ENCODE results near the gene SMYD3. TPM values are rescaled to one million over a fixed set of nuclear protein-coding genes. Genes with fewer than 3 reads are reported as not detected.

The SMYD3 gene
- total and polyA plus RNA-seq, 2 donors (not counting 3 experiments of a cell fraction or from before 2014, with no cell fraction given) = 16.0 to 32.1 TPM

DNA sequence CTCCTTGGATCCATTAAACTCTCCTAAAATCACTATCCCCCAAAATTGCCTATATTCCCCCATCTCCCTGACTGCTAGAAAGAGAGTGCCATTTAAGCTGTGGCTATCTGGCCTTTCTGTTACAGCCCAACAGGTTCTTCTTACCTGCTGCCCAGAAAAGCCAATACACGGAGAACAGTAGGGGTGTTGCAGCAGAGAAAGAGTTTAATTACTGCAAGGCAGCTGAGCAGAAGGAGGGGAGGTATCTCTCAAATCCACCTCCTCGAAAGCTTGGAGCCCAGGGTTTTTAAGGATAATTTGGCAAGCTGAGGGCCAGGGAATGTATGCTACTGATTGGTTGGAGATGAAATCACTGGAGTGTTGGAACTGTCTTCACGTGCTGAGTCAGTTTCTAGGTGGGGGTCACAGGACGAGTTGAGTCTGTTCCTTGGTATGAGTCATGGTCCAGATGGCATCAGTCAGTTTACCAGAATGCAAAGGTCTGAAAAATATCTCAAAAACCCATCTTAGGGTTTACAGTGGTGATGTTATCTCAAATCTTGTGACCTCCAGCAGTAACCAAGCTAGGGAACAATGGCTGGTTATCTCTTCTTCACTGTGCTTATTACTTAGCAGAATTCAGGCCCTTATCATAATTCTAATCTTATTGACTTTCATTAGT lies 89.8 kb downstream of the SMYD3 start:
- dilution Hi-C loops (cut with MboI; ENCODE audit: extremely low pct_ligation_motif_present, low sequenced_read_pairs) = no loop called here
- Histone ChIP-seq H3K4me2 (ENCODE audit: insufficient read depth, low read length) (no peak overlapping the region), H3K4me1 (ENCODE audit: control insufficient read depth, extremely low read depth, insufficient read depth, low read length) (no peaks in the 10 kb centered on the region), H3K27ac (ENCODE audit: insufficient read depth, low read depth, low read length) (no peak overlapping the region), H3K9ac (replicated peaks; ENCODE audit: extremely low read depth, insufficient read depth, low read length) (no peak overlapping the region), H3K79me2 (ENCODE audit: control insufficient read depth, insufficient read depth, low read length) (no peaks in the 10 kb centered on the region), H3K27me3 (ENCODE audit: control insufficient read depth in 2 of 2, insufficient read depth in 2 of 2, low read length in 2 of 2) (no peaks in the 10 kb centered on the region), H2AFZ (ENCODE audit: low read depth, low read length) (no peak overlapping the region), H3K4me3 (replicated peaks in 1 of 3; ENCODE audit: insufficient read depth in 1 of 3, low read depth in 1 of 3, low read length in 3 of 3) (no peak overlapping the region), H3K36me3 (ENCODE audit: control insufficient read depth in 2 of 2, extremely low read depth in 1 of 2, insufficient read depth in 2 of 2, low read length in 2 of 2) (no peaks in the 10 kb centered on the region), H3K9me1 (replicated peaks; ENCODE audit: control insufficient read depth, extremely low read depth, insufficient read depth, low read length) (no peaks in the 10 kb centered on the region), H3K9me3 (replicated peaks; ENCODE audit: control insufficient read depth, insufficient read depth, low read length) (no peaks in the 10 kb centered on the region), H4K20me1 (replicated peaks; ENCODE audit: control insufficient read depth, extremely low read depth, insufficient read depth, low read length) (peaks cover 3% of the 10 kb centered on the region)
- ChIA-PET POLR2A (no interaction called here), CTCF (no interaction called here)
- intact Hi-C loops (cut with micrococcal nuclease) = no loop called here
- DNase-seq (ENCODE audit: low read depth, low spot score) = peak; percentile 23
- no TSS peak for BruUV-seq (replicated peaks)
- no peak for FAIRE-seq
- TF ChIP-seq GATA2 (IDR thresholded peaks at IDR 0.05; ENCODE audit: insufficient read depth, insufficient read length, low read depth, low read length) = peak; percentile 67
- peak; percentile 36 for TF ChIP-seq FOS (IDR thresholded peaks at IDR 0.05; ENCODE audit: borderline replicate concordance, insufficient read depth, low read length)
- no peak for TF ChIP-seq JUN (IDR thresholded peaks at IDR 0.05; ENCODE audit: borderline replicate concordance, insufficient read depth, insufficient read length, low read depth)
- TF ChIP-seq, protein P1, sequence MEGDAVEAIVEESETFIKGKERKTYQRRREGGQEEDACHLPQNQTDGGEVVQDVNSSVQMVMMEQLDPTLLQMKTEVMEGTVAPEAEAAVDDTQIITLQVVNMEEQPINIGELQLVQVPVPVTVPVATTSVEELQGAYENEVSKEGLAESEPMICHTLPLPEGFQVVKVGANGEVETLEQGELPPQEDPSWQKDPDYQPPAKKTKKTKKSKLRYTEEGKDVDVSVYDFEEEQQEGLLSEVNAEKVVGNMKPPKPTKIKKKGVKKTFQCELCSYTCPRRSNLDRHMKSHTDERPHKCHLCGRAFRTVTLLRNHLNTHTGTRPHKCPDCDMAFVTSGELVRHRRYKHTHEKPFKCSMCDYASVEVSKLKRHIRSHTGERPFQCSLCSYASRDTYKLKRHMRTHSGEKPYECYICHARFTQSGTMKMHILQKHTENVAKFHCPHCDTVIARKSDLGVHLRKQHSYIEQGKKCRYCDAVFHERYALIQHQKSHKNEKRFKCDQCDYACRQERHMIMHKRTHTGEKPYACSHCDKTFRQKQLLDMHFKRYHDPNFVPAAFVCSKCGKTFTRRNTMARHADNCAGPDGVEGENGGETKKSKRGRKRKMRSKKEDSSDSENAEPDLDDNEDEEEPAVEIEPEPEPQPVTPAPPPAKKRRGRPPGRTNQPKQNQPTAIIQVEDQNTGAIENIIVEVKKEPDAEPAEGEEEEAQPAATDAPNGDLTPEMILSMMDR (IDR thresholded peaks at IDR 0.05; ENCODE audit: extremely low read depth in 1 of 2, insufficient read depth in 1 of 2, low read depth in 1 of 2, low read length in 2 of 2) = no peak
- TF ChIP-seq MYC (IDR thresholded peaks at IDR 0.05; ENCODE audit: low read depth, low read length) = no peak

DNA sequence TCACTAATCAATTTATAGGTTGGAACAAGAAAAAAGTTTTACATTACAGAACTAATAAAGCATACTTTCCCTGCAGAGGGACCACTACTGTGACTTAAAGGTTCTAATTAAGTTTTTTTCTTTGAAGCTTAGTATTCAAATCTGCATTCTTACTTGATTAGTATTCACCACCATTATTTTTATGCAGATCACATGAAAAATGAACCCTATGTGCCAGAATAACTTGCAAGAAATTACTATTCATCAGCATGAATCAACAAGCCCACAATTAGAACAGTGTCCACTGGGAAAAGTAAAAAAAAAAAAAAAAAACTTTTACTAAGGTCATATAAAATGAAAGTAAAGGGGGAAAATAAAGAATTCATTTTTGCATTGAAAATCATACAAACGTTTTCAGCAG lies 90.8 kb downstream of the SMYD3 start:
- H3K4me3 ChIP-seq (replicated peaks in 1 of 3; ENCODE audit: insufficient read depth in 1 of 3, low read depth in 1 of 3, low read length in 3 of 3) = no peak overlapping the region
- H3K79me2 ChIP-seq (ENCODE audit: control insufficient read depth, insufficient read depth, low read length) = no peaks in the 10 kb centered on the region
- H2AFZ ChIP-seq (ENCODE audit: low read depth, low read length) = no peak overlapping the region
- TF ChIP-seq MYC (IDR thresholded peaks at IDR 0.05; ENCODE audit: low read depth, low read length) (no peak), JUN (IDR thresholded peaks at IDR 0.05; ENCODE audit: borderline replicate concordance, insufficient read depth, insufficient read length, low read depth) (no peak), POLR2A (IDR thresholded peaks at IDR 0.05; ENCODE audit: low read depth, low read length) (no peak), POLR2AphosphoS5 (IDR thresholded peaks at IDR 0.05; ENCODE audit: insufficient read depth, low read depth, low read length) (no peak), FOS (IDR thresholded peaks at IDR 0.05; ENCODE audit: borderline replicate concordance, insufficient read depth, low read length) (no peak), EZH2 (IDR thresholded peaks at IDR 0.05; ENCODE audit: borderline replicate concordance, low read depth, low read length, severe bottlenecking) (no peak), GATA2 (IDR thresholded peaks at IDR 0.05; ENCODE audit: insufficient read depth, insufficient read length, low read depth, low read length) (no peak)
- TF ChIP-seq, protein P1 (IDR thresholded peaks at IDR 0.05; ENCODE audit: extremely low read depth in 1 of 2, insufficient read depth in 1 of 2, low read depth in 1 of 2, low read length in 2 of 2) = no peak
- TF ChIP-seq, protein P2, sequence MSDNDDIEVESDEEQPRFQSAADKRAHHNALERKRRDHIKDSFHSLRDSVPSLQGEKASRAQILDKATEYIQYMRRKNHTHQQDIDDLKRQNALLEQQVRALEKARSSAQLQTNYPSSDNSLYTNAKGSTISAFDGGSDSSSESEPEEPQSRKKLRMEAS (IDR thresholded peaks at IDR 0.05; ENCODE audit: insufficient read depth, insufficient read length) = no peak
- H3K36me3 ChIP-seq (ENCODE audit: control insufficient read depth in 2 of 2, extremely low read depth in 1 of 2, insufficient read depth in 2 of 2, low read length in 2 of 2) = no peaks in the 10 kb centered on the region
- intact Hi-C loops (cut with micrococcal nuclease) (no loop called here), dilution Hi-C loops (cut with MboI; ENCODE audit: extremely low pct_ligation_motif_present, low sequenced_read_pairs) (no loop called here)
- CTCF ChIA-PET = no interaction called here
- FAIRE-seq (no peak), DNase-seq (ENCODE audit: low read depth, low spot score) (no peak)
- POLR2A ChIA-PET = no interaction called here
- H3K9me3 ChIP-seq (replicated peaks; ENCODE audit: control insufficient read depth, insufficient read depth, low read length) = no peaks in the 10 kb centered on the region
- no peaks in the 10 kb centered on the region for H4K20me1 ChIP-seq (replicated peaks; ENCODE audit: control insufficient read depth, extremely low read depth, insufficient read depth, low read length)
- no peaks in the 10 kb centered on the region for H3K4me1 ChIP-seq (ENCODE audit: control insufficient read depth, extremely low read depth, insufficient read depth, low read length)
- no peak overlapping the region for H3K9ac ChIP-seq (replicated peaks; ENCODE audit: extremely low read depth, insufficient read depth, low read length)
- BruUV-seq (replicated peaks) = no TSS peak
- H3K27ac ChIP-seq (ENCODE audit: insufficient read depth, low read depth, low read length) = no peak overlapping the region
- H3K27me3 ChIP-seq (ENCODE audit: control insufficient read depth in 2 of 2, insufficient read depth in 2 of 2, low read length in 2 of 2) = no peaks in the 10 kb centered on the region
- no peak overlapping the region for H3K4me2 ChIP-seq (ENCODE audit: insufficient read depth, low read length)
- no peaks in the 10 kb centered on the region for H3K9me1 ChIP-seq (replicated peaks; ENCODE audit: control insufficient read depth, extremely low read depth, insufficient read depth, low read length)
